ENCODE measurements around the gene IRF3.

Gene IRF3

GRCh38 chr19:49654581-49654980, 11.1 kb downstream of the IRF3 start:
- H4K91ac ChIP-seq (ENCODE audit: low read depth, low read length) = no peak overlapping the region
- H3K27ac ChIP-seq (ENCODE audit: low read depth, low read length) = no peak overlapping the region
- no peak overlapping the region for H4K8ac ChIP-seq (ENCODE audit: low read depth, low read length)
- H3K27me3 ChIP-seq (ENCODE audit: insufficient read depth, low read length) = no peaks in the 10 kb centered on the region
- H4K12ac ChIP-seq (ENCODE audit: low read depth, low read length) = no peak overlapping the region
- no peaks in the 10 kb centered on the region for H3K79me2 ChIP-seq (ENCODE audit: control insufficient read depth, insufficient read depth, low read length, poor library complexity)
- no peaks in the 10 kb centered on the region for H3K79me1 ChIP-seq (ENCODE audit: low read length)
- DNase-seq = no peak
- H3K4me2 ChIP-seq (ENCODE audit: low read length) = no peak overlapping the region
- no CpG with 5 or more reads among the region's 10 CpGs for WGBS (ENCODE audit: extremely low coverage, insufficient coverage, insufficient read length)
- H2AK5ac ChIP-seq (ENCODE audit: low read length) = no peak overlapping the region
- no peak overlapping the region for H3K23ac ChIP-seq (ENCODE audit: low read length)
- H3K4ac ChIP-seq (ENCODE audit: low read depth, low read length) = no peak overlapping the region
- no peak overlapping the region for H3K14ac ChIP-seq (ENCODE audit: low read length)
- no peak overlapping the region for H3K9ac ChIP-seq (ENCODE audit: low read length)
- H3K36me3 ChIP-seq (ENCODE audit: control insufficient read depth in 1 of 2, insufficient read depth in 2 of 2, low read length in 2 of 2) = peaks cover 95 to 96% of the 10 kb centered on the region in 2 experiments
- no peak overlapping the region for H3K4me3 ChIP-seq (ENCODE audit: low read depth, low read length)
- no peak overlapping the region for H2BK12ac ChIP-seq (ENCODE audit: low read length)
- H2BK120ac ChIP-seq (ENCODE audit: insufficient read depth, low read length, poor library complexity) = no peak overlapping the region
- no peak overlapping the region for H2AFZ ChIP-seq (ENCODE audit: insufficient read depth, low read length, poor library complexity)
- no peak overlapping the region for H3K18ac ChIP-seq (ENCODE audit: low read length)
- H3K9me3 ChIP-seq (ENCODE audit: insufficient read depth, low read depth, low read length) = peaks cover 4% of the 10 kb centered on the region
- H3K4me1 ChIP-seq (ENCODE audit: control insufficient read depth in 1 of 2, insufficient read depth in 2 of 2, low read length in 2 of 2) = no peaks in the 10 kb centered on the region
- no peak overlapping the region for H2BK5ac ChIP-seq (ENCODE audit: low read depth, low read length, poor library complexity)

- H4K12ac ChIP-seq (ENCODE audit: low read depth, low read length) = no peak overlapping the region
- H2BK12ac ChIP-seq (ENCODE audit: low read length) = no peak overlapping the region
- H3K79me1 ChIP-seq (ENCODE audit: low read length) = no peaks in the 10 kb centered on the region
- H2AFZ ChIP-seq (ENCODE audit: insufficient read depth, low read length, poor library complexity) = no peak overlapping the region
- no peaks in the 10 kb centered on the region for H3K79me2 ChIP-seq (ENCODE audit: control insufficient read depth, insufficient read depth, low read length, poor library complexity)
- no peak overlapping the region for H3K4me3 ChIP-seq (ENCODE audit: low read depth, low read length)
- H3K4me2 ChIP-seq (ENCODE audit: low read length) = no peak overlapping the region
- no peak overlapping the region for H2AK5ac ChIP-seq (ENCODE audit: low read length)
- no peak overlapping the region for H3K14ac ChIP-seq (ENCODE audit: low read length)
- no peaks in the 10 kb centered on the region for H3K27me3 ChIP-seq (ENCODE audit: insufficient read depth, low read length)
- no peak overlapping the region for H2BK5ac ChIP-seq (ENCODE audit: low read depth, low read length, poor library complexity)
- no peak overlapping the region for H4K8ac ChIP-seq (ENCODE audit: low read depth, low read length)
- no CpG with 5 or more reads among the region's 13 CpGs for WGBS (ENCODE audit: extremely low coverage, insufficient coverage, insufficient read length)
- no peak overlapping the region for H3K18ac ChIP-seq (ENCODE audit: low read length)
- no peak overlapping the region for H4K91ac ChIP-seq (ENCODE audit: low read depth, low read length)
- no peak overlapping the region for H2BK120ac ChIP-seq (ENCODE audit: insufficient read depth, low read length, poor library complexity)
- H3K4me1 ChIP-seq (ENCODE audit: control insufficient read depth in 1 of 2, insufficient read depth in 2 of 2, low read length in 2 of 2) = no peaks in the 10 kb centered on the region
- H3K23ac ChIP-seq (ENCODE audit: low read length) = no peak overlapping the region
- peaks cover 2% of the 10 kb centered on the region for H3K9me3 ChIP-seq (ENCODE audit: insufficient read depth, low read depth, low read length)
- H3K9ac ChIP-seq (ENCODE audit: low read length) = no peak overlapping the region
- no peak for DNase-seq
- H3K4ac ChIP-seq (ENCODE audit: low read depth, low read length) = no peak overlapping the region
- peaks cover 87 to 90% of the 10 kb centered on the region in 2 experiments for H3K36me3 ChIP-seq (ENCODE audit: control insufficient read depth in 1 of 2, insufficient read depth in 2 of 2, low read length in 2 of 2)
- H3K27ac ChIP-seq (ENCODE audit: low read depth, low read length) = no peak overlapping the region
Measured at GRCh38 chr19:49653466-49653806, 12.2 kb downstream of the IRF3 start.

GRCh38 chr19:49652551-49653465, 12.8 kb downstream of the IRF3 start:
- no peak overlapping the region for H2BK120ac ChIP-seq (ENCODE audit: insufficient read depth, low read length, poor library complexity)
- H4K8ac ChIP-seq (ENCODE audit: low read depth, low read length) = no peak overlapping the region
- no peaks in the 10 kb centered on the region for H3K4me1 ChIP-seq (ENCODE audit: control insufficient read depth in 1 of 2, insufficient read depth in 2 of 2, low read length in 2 of 2)
- no peak overlapping the region for H3K23ac ChIP-seq (ENCODE audit: low read length)
- no peak overlapping the region for H3K14ac ChIP-seq (ENCODE audit: low read length)
- WGBS (ENCODE audit: extremely low coverage, insufficient coverage, insufficient read length) = no CpG with 5 or more reads among the region's 58 CpGs
- H3K9ac ChIP-seq (ENCODE audit: low read length) = no peak overlapping the region
- peaks cover 2% of the 10 kb centered on the region for H3K9me3 ChIP-seq (ENCODE audit: insufficient read depth, low read depth, low read length)
- no peak overlapping the region for H3K27ac ChIP-seq (ENCODE audit: low read depth, low read length)
- no peak overlapping the region for H2AK5ac ChIP-seq (ENCODE audit: low read length)
- H3K4me2 ChIP-seq (ENCODE audit: low read length) = no peak overlapping the region
- no peak overlapping the region for H2BK5ac ChIP-seq (ENCODE audit: low read depth, low read length, poor library complexity)
- no peak overlapping the region for H4K12ac ChIP-seq (ENCODE audit: low read depth, low read length)
- H3K4ac ChIP-seq (ENCODE audit: low read depth, low read length) = no peak overlapping the region
- no peak for DNase-seq
- H2AFZ ChIP-seq (ENCODE audit: insufficient read depth, low read length, poor library complexity) = no peak overlapping the region
- H3K79me2 ChIP-seq (ENCODE audit: control insufficient read depth, insufficient read depth, low read length, poor library complexity) = no peaks in the 10 kb centered on the region
- H3K4me3 ChIP-seq (ENCODE audit: low read depth, low read length) = no peak overlapping the region
- no peak overlapping the region for H2BK12ac ChIP-seq (ENCODE audit: low read length)
- no peak overlapping the region for H4K91ac ChIP-seq (ENCODE audit: low read depth, low read length)
- H3K79me1 ChIP-seq (ENCODE audit: low read length) = no peaks in the 10 kb centered on the region
- H3K36me3 ChIP-seq (ENCODE audit: control insufficient read depth in 1 of 2, insufficient read depth in 2 of 2, low read length in 2 of 2) = peaks cover 81 to 84% of the 10 kb centered on the region in 2 experiments
- H3K18ac ChIP-seq (ENCODE audit: low read length) = no peak overlapping the region
- H3K27me3 ChIP-seq (ENCODE audit: insufficient read depth, low read length) = no peaks in the 10 kb centered on the region

- no peaks in the 10 kb centered on the region for H3K27me3 ChIP-seq (ENCODE audit: insufficient read depth, low read length)
Measured at GRCh38 chr19:49651820-49652550, 13.7 kb downstream of the IRF3 start.

More at GRCh38 chr19:49651820-49652550, 13.7 kb downstream of the IRF3 start:
- no peak overlapping the region for H4K8ac ChIP-seq (ENCODE audit: low read depth, low read length)
- no peak overlapping the region for H2AFZ ChIP-seq (ENCODE audit: insufficient read depth, low read length, poor library complexity)
- DNase-seq = no peak
- no peak overlapping the region for H3K14ac ChIP-seq (ENCODE audit: low read length)
- H3K36me3 ChIP-seq (ENCODE audit: control insufficient read depth in 1 of 2, insufficient read depth in 2 of 2, low read length in 2 of 2) = peaks cover 82 to 83% of the 10 kb centered on the region in 2 experiments
- no peaks in the 10 kb centered on the region for H3K79me2 ChIP-seq (ENCODE audit: control insufficient read depth, insufficient read depth, low read length, poor library complexity)
- no peak overlapping the region for H3K23ac ChIP-seq (ENCODE audit: low read length)
- WGBS (ENCODE audit: extremely low coverage, insufficient coverage, insufficient read length) = no CpG with 5 or more reads among the region's 110 CpGs
- no peaks in the 10 kb centered on the region for H3K79me1 ChIP-seq (ENCODE audit: low read length)
- no peak overlapping the region for H3K27ac ChIP-seq (ENCODE audit: low read depth, low read length)
- no peak overlapping the region for H2AK5ac ChIP-seq (ENCODE audit: low read length)
- no peak overlapping the region for H3K4me2 ChIP-seq (ENCODE audit: low read length)
- no peak overlapping the region for H4K12ac ChIP-seq (ENCODE audit: low read depth, low read length)
- H3K4ac ChIP-seq (ENCODE audit: low read depth, low read length) = no peak overlapping the region
- H3K4me1 ChIP-seq (ENCODE audit: control insufficient read depth in 1 of 2, insufficient read depth in 2 of 2, low read length in 2 of 2) = no peaks in the 10 kb centered on the region
- H2BK120ac ChIP-seq (ENCODE audit: insufficient read depth, low read length, poor library complexity) = no peak overlapping the region
- no peak overlapping the region for H4K91ac ChIP-seq (ENCODE audit: low read depth, low read length)
- H2BK12ac ChIP-seq (ENCODE audit: low read length) = no peak overlapping the region
- H3K18ac ChIP-seq (ENCODE audit: low read length) = no peak overlapping the region
- no peak overlapping the region for H3K9ac ChIP-seq (ENCODE audit: low read length)
- H3K9me3 ChIP-seq (ENCODE audit: insufficient read depth, low read depth, low read length) = peaks cover 2% of the 10 kb centered on the region
- H3K4me3 ChIP-seq (ENCODE audit: low read depth, low read length) = no peak overlapping the region
- no peak overlapping the region for H2BK5ac ChIP-seq (ENCODE audit: low read depth, low read length, poor library complexity)

All from trophoblast cell (in vitro differentiated cells and primary cell).